ENCODE data around the gene ANKIB1.

Gene ANKIB1

GRCh38 chr7:92266415-92267241, 20.9 kb downstream of the ANKIB1 start:
- DNase-seq = no peak

- DNase-seq = no peak
Observed at GRCh38 chr7:92268921-92269320, 23.1 kb downstream of the ANKIB1 start.

- DNase-seq = no peak
Observed at GRCh38 chr7:92275327-92275726, 29.6 kb downstream of the ANKIB1 start.

GRCh38 chr7:92276460-92276864, 30.7 kb downstream of the ANKIB1 start:
- no peak for DNase-seq

GRCh38 chr7:92279396-92280031, 33.7 kb downstream of the ANKIB1 start:
- no peak for DNase-seq

GRCh38 chr7:92281031-92281430, 35.3 kb downstream of the ANKIB1 start:
- no peak for DNase-seq

- DNase-seq = no peak
Observed at GRCh38 chr7:92282221-92282814, 36.5 kb downstream of the ANKIB1 start.

- no peak for DNase-seq
Observed at GRCh38 chr7:92282930-92283329, 37.2 kb downstream of the ANKIB1 start.

- no peak for DNase-seq
Observed at GRCh38 chr7:92289321-92289720, 43.5 kb downstream of the ANKIB1 start.

- DNase-seq = no peak
Observed at GRCh38 chr7:92292981-92293380, 47.2 kb downstream of the ANKIB1 start.

GRCh38 chr7:92293896-92294590, 48.3 kb downstream of the ANKIB1 start:
- DNase-seq = no peak

- no peak for DNase-seq
Observed at GRCh38 chr7:92295391-92295790, 49.6 kb downstream of the ANKIB1 start.

GRCh38 chr7:92296235-92296634, 50.5 kb downstream of the ANKIB1 start:
- DNase-seq = no peak

GRCh38 chr7:92296880-92297445, 51.2 kb downstream of the ANKIB1 start:
- peak; percentile 2 for DNase-seq

GRCh38 chr7:92297736-92298135, 52.0 kb downstream of the ANKIB1 start:
- DNase-seq = no peak

- no peak for DNase-seq
Observed at GRCh38 chr7:92303761-92304160, 58.0 kb downstream of the ANKIB1 start.

GRCh38 chr7:92304406-92304893, 58.7 kb downstream of the ANKIB1 start:
- no peak for DNase-seq

- no peak for DNase-seq
Observed at GRCh38 chr7:92306153-92306552, 60.4 kb downstream of the ANKIB1 start.

- DNase-seq = no peak
Observed at GRCh38 chr7:92313055-92313454, 67.3 kb downstream of the ANKIB1 start.

- DNase-seq = no peak
Observed at GRCh38 chr7:92319243-92319642, 73.5 kb downstream of the ANKIB1 start.

- DNase-seq = no peak
Observed at GRCh38 chr7:92325173-92325572, 79.4 kb downstream of the ANKIB1 start.

GRCh38 chr7:92325858-92326257, 80.1 kb downstream of the ANKIB1 start:
- no peak for DNase-seq

Data from NCI-H774 (cell line).